Prostate gland (tissue), 2 donors: ENCODE results near the gene PRG2. TPM values are rescaled to one million over a fixed set of nuclear protein-coding genes. Genes with fewer than 3 reads are reported as not detected.

Experiments used
- DNase-seq: peaks from one replicate; pipeline ENCODE4 v3.0.0-alpha.2; 2019; ENCODE audit warnings: low spot score
- H3K27ac ChIP-seq, 2 donors: fragments of 200-600 bp; sonication (generic); 2 replicates each; pipeline ENCODE4 v1.5.1; 2017 to 2019
- H3K27me3 ChIP-seq: fragments of 200-600 bp; sonication (generic); replicated peaks from 2 replicates; pipeline ENCODE4 v1.5.1; 2019; ENCODE audit not compliant: insufficient read depth
- H3K36me3 ChIP-seq, 2 donors: fragments of 200-600 bp; sonication (generic); 1 replicate in 1 of 2; 2 replicates in 1 of 2; pipeline versions ENCODE4 v1.5.1 to v1.8.1; 2017 to 2019
- H3K4me1 ChIP-seq: fragments of 200-600 bp; sonication (generic); replicated peaks from 2 replicates; pipeline ENCODE4 v1.5.1; 2019
- H3K4me3 ChIP-seq, 2 donors: fragments of 200-600 bp; sonication (generic); 2 replicates each; pipeline ENCODE4 v1.5.1; 2017 to 2019
- H3K9me3 ChIP-seq: fragments of 200-600 bp; sonication (generic); 2 replicates; pipeline ENCODE4 v1.5.1; 2017
- CTCF ChIP-seq, 4 experiments: fragments of 200-600 bp in 2 of 4; fragments of 450-650 bp in 2 of 4; sonication (generic) in 2 of 4; IDR thresholded peaks; 1 replicate in 3 of 4; 2 replicates in 1 of 4; pipeline ENCODE4 v1.5.1; 2016 to 2019; ENCODE audit warnings: antibody characterized with exemption in 4 of 4, mild to moderate bottlenecking in 2 of 4, moderate library complexity in 2 of 4
- POLR2A ChIP-seq: fragments of 450-650 bp; IDR thresholded peaks from one replicate; pipeline ENCODE4 v1.6.1; 2016; ENCODE audit warnings: antibody characterized with exemption, mild to moderate bottlenecking
- POLR2AphosphoS5 ChIP-seq: sonication (generic); formaldehyde crosslinking; IDR thresholded peaks from one replicate; pipeline ENCODE4 v1.6.1; 2017; ENCODE audit warnings: antibody characterized with exemption
- WGBS: methylation state at CpG from one replicate; pipeline ENCODE4 v1.1.5; 2018; 5-methylcytosine and 5-hydroxymethylcytosine counted together
- intact Hi-C: fragments of 100-400 bp; cut with DNase I; formaldehyde crosslinking; loops from one replicate; pipeline ENCODE4 v1.14.2; 2022
- total RNA-seq, 2 donors: library from RNA; depleted of rRNA; stranded (reverse); fragments of >200 nt; gene quantifications; one replicate each; pipeline ENCODE4 v1.1.0, GENCODE V29; 2016

The PRG2 gene
- total RNA-seq: under 1 TPM in 1 of 2 donors, not detected in 1; 0.36 TPM

GRCh38 chr11:57390535-57390934, at the start of gene PRG2:
Gene PRG2, minus strand, starts transcription at chr11:57390650. Its CDS starts 706 bp downstream, at chr11:57389944.
- no peak for DNase-seq

DNA sequence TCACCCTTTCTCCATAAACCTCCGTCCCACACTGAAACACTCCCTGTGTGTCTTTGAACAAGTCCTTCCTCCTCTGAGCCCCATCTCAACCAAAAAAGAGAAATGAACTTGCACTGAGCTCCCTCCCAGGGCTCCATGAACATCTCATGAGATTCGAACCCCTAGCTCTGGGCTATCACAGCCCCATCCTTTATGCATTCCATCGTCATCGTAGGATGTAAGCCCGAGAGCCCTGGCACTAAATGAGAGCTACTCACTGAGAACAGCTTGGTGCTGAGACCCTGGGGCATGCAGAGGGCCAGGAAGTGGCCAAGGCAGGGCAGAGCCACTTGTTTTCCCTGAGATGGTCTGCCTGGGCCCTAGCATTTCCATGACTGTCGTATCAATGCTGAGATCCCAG, 49.3 kb upstream of the PRG2 start:
- Histone ChIP-seq H3K27ac (no peak overlapping the region), H3K27me3 (no peaks in the 10 kb centered on the region), H3K4me1 (no peaks in the 10 kb centered on the region), H3K4me3 (no peak overlapping the region), H3K36me3 (no peaks in the 10 kb centered on the region), H3K9me3 (no peaks in the 10 kb centered on the region)
- WGBS: 84% methylated on average over 6 of the region's 6 CpGs
- TF ChIP-seq CTCF (IDR thresholded peaks at IDR 0.05) (no peak), POLR2AphosphoS5 (no peak), POLR2A (no peak)
- no peak for DNase-seq
- intact Hi-C loops: no loop called here

More at GRCh38 chr11:57390535-57390934, at the start of gene PRG2:
- Histone ChIP-seq H3K4me3 (no peak within 1 kb of the TSS), H3K27ac (no peak within 1 kb of the TSS), H3K27me3 (no peaks in the 10 kb centered on the region), H3K4me1 (no peaks in the 10 kb centered on the region), H3K9me3 (no peaks in the 10 kb centered on the region), H3K36me3 (no peaks in the 10 kb centered on the region)
- intact Hi-C loops: no loop called here
- TF ChIP-seq POLR2A (no peak), POLR2AphosphoS5 (no peak), CTCF (IDR thresholded peaks at IDR 0.05) (no peak)
- 70% methylated on average over 2 of the region's 2 CpGs for WGBS

- H3K27me3 ChIP-seq: no peaks in the 10 kb centered on the region
- no peak for DNase-seq
- intact Hi-C loops: no loop called here
- no peaks in the 10 kb centered on the region for H3K4me1 ChIP-seq
- H3K36me3 ChIP-seq: no peaks in the 10 kb centered on the region
- H3K9me3 ChIP-seq: no peaks in the 10 kb centered on the region
- H3K27ac ChIP-seq: no peak overlapping the region
- WGBS: 87% methylated on average over 12 of the region's 12 CpGs
- no peak overlapping the region for H3K4me3 ChIP-seq
- TF ChIP-seq POLR2AphosphoS5 (no peak), CTCF (IDR thresholded peaks at IDR 0.05) (no peak), POLR2A (no peak)
Measured at GRCh38 chr11:57438345-57439285, 48.2 kb upstream of the PRG2 start.

- H3K27ac ChIP-seq: no peak overlapping the region
- intact Hi-C loops: no loop called here
- no peaks in the 10 kb centered on the region for H3K36me3 ChIP-seq
- H3K4me1 ChIP-seq: no peaks in the 10 kb centered on the region
- no peak overlapping the region for H3K4me3 ChIP-seq
- no peak for DNase-seq
- H3K9me3 ChIP-seq: no peaks in the 10 kb centered on the region
- no peak for TF ChIP-seq POLR2A
- no peak for TF ChIP-seq CTCF (IDR thresholded peaks at IDR 0.05)
- TF ChIP-seq POLR2AphosphoS5: no peak
- WGBS: 92% methylated on average over 7 of the region's 7 CpGs
- no peaks in the 10 kb centered on the region for H3K27me3 ChIP-seq
Measured at GRCh38 chr11:57436031-57436430, 45.6 kb upstream of the PRG2 start.
